GM18867 (cell line): ENCODE results near the gene TRPM2.
"Not testable (repeated sequence)": the region's sequence is repeated elsewhere in the genome, so short reads cannot be mapped to it uniquely, and the experiment has no call there.

Experiments used
- ATAC-seq: cut with Tn5 transposase; IDR thresholded peaks from one replicate; pipeline ENCODE4 v1.9.1; 2021; ENCODE audit warnings: mild to moderate bottlenecking, moderate library complexity; ENCODE audit not compliant: unreplicated experiment

The TRPM2 gene

GRCh38 chr21:44477131-44477530 lies 123.7 kb downstream of the TRPM2 start:
- no peak for ATAC-seq

GRCh38 chr21:44477712-44478111 lies 124.3 kb downstream of the TRPM2 start:
- ATAC-seq = no peak

GRCh38 chr21:44478124-44478800 lies 124.8 kb downstream of the TRPM2 start:
- no peak for ATAC-seq

- ATAC-seq = no peak
Observed at GRCh38 chr21:44478801-44479167, 125.4 kb downstream of the TRPM2 start.

- not testable (repeated sequence) for ATAC-seq
Observed at GRCh38 chr21:44479556-44480199, 126.3 kb downstream of the TRPM2 start.

GRCh38 chr21:44480200-44481053 lies 127.0 kb downstream of the TRPM2 start:
- no peak for ATAC-seq

- ATAC-seq = no peak
Observed at GRCh38 chr21:44482581-44483287, 129.3 kb downstream of the TRPM2 start.

- no peak for ATAC-seq
Observed at GRCh38 chr21:44483288-44484237, 130.1 kb downstream of the TRPM2 start.

GRCh38 chr21:44484498-44485253 lies 131.3 kb downstream of the TRPM2 start:
- ATAC-seq = no peak

- no peak for ATAC-seq
Observed at GRCh38 chr21:44485254-44485793, 131.9 kb downstream of the TRPM2 start.

- no peak for ATAC-seq
Observed at GRCh38 chr21:44485796-44486195, 132.4 kb downstream of the TRPM2 start.

GRCh38 chr21:44486302-44486701 lies 132.9 kb downstream of the TRPM2 start:
- ATAC-seq = no peak

GRCh38 chr21:44487831-44488230 lies 134.4 kb downstream of the TRPM2 start:
- ATAC-seq = no peak

GRCh38 chr21:44489962-44490361 lies 136.5 kb downstream of the TRPM2 start:
- no peak for ATAC-seq

GRCh38 chr21:44490405-44490804 lies 137.0 kb downstream of the TRPM2 start:
- ATAC-seq = no peak

- no peak for ATAC-seq
Observed at GRCh38 chr21:44490816-44491215, 137.4 kb downstream of the TRPM2 start.
